Endothelial cell (in vitro differentiated cells): Measurements from ENCODE around the gene TRAM2. TPM values are rescaled to one million over a fixed set of nuclear protein-coding genes. Genes with fewer than 3 reads are reported as not detected.

Experiments used
- DNase-seq: peaks from one replicate; pipeline ENCODE4 v3.0.0; 2021; ENCODE audit warnings: low spot score
- H3K27ac Mint-ChIP-seq: one replicate; pipeline ENCODE4 v1.8.0; 2021; ENCODE audit warnings: mixed read lengths, inconsistent platforms; ENCODE audit not compliant: unreplicated experiment
- H3K27me3 Mint-ChIP-seq: one replicate; pipeline ENCODE4 v1.8.0; 2021; ENCODE audit warnings: mild to moderate bottlenecking, moderate library complexity, mixed read lengths, inconsistent platforms; ENCODE audit not compliant: unreplicated experiment
- H3K36me3 Mint-ChIP-seq: one replicate; pipeline ENCODE4 v1.8.0; 2021; ENCODE audit warnings: mild to moderate bottlenecking, low read depth, mixed read lengths, inconsistent platforms; ENCODE audit not compliant: unreplicated experiment
- H3K4me1 Mint-ChIP-seq: one replicate; pipeline ENCODE4 v1.8.0; 2021; ENCODE audit warnings: mild to moderate bottlenecking, mixed read lengths, inconsistent platforms; ENCODE audit not compliant: unreplicated experiment
- H3K4me3 Mint-ChIP-seq: one replicate; pipeline ENCODE4 v1.8.0; 2021; ENCODE audit warnings: mild to moderate bottlenecking, mixed read lengths, inconsistent platforms; ENCODE audit not compliant: unreplicated experiment
- H3K9me3 Mint-ChIP-seq: one replicate; pipeline ENCODE4 v1.8.0; 2021; ENCODE audit warnings: mixed read lengths, inconsistent platforms; ENCODE audit not compliant: unreplicated experiment
- CTCF ChIP-seq: fragments of 200-600 bp; sonication (generic); IDR thresholded peaks from one replicate; pipeline ENCODE4 v1.5.0; 2021; ENCODE audit warnings: antibody characterized with exemption; ENCODE audit not compliant: unreplicated experiment
- total RNA-seq: library from RNA; stranded (reverse); fragmentation: NEBNext Ultra II Directional; extraction: Animal tissue kit (Norgen Biotek cat#: 25700); gene quantifications from one replicate; pipeline ENCODE4 v1.2.1, GENCODE V29; 2021; ENCODE audit not compliant: unreplicated experiment

The TRAM2 gene
- total RNA-seq, 1 donor from 2014 or later = 29.4 TPM

DNA sequence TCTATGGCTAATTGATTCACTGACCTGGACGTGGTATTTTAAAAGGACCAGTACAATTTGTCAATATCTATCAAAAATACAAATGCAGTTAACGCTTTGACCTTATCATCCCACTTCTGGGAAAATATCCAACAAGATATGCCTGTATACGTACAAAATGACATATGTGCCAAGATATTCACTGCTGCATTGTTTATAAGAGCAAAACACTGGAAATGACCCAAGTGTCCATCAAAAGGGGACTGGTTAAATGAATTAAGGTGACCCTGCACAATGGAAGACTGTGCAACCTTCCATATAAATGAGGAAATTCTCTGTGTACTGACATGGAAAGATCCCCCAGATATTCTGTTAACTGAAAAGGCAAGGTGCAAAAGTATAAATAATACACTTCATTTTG lies 13.9 kb downstream of the TRAM2 start:
- TF ChIP-seq CTCF = no peak
- Mint-ChIP-seq H3K9me3 (no peaks in the 10 kb centered on the region), H3K4me3 (no peak overlapping the region), H3K27me3 (peaks cover 2% of the 10 kb centered on the region), H3K4me1 (peaks cover 30% of the 10 kb centered on the region), H3K36me3 (peaks cover 5% of the 10 kb centered on the region), H3K27ac (no peak overlapping the region)
- no peak for DNase-seq

DNA sequence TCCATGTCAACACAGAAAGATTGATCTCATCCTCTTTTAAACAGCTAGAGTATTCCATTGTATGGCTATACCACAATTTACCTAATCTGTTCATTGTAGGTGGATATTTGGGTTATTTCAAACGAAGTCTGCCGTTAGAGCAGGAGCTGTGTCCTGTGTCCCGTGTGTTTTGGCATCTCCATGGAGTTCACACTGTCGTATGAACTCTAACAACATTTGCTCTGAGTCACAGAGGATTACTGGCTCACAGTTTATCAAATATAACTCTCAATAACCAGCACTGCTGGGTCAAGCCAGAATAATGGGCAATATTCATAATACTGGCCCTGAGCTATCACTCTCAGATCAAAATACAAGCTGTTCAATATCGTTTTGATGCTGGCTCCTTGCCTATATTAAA lies 16.4 kb downstream of the TRAM2 start:
- no peak overlapping the region for H3K4me3 Mint-ChIP-seq
- H3K9me3 Mint-ChIP-seq = no peaks in the 10 kb centered on the region
- TF ChIP-seq CTCF = no peak
- DNase-seq = no peak
- peaks cover 9% of the 10 kb centered on the region for H3K4me1 Mint-ChIP-seq
- no peaks in the 10 kb centered on the region for H3K36me3 Mint-ChIP-seq
- H3K27me3 Mint-ChIP-seq = peaks cover 2% of the 10 kb centered on the region
- no peak overlapping the region for H3K27ac Mint-ChIP-seq

- TF ChIP-seq CTCF = no peak
- H3K36me3 Mint-ChIP-seq = no peaks in the 10 kb centered on the region
- H3K4me3 Mint-ChIP-seq = no peak overlapping the region
- peaks cover 2% of the 10 kb centered on the region for H3K27me3 Mint-ChIP-seq
- no peaks in the 10 kb centered on the region for H3K9me3 Mint-ChIP-seq
- no peak overlapping the region for H3K27ac Mint-ChIP-seq
- H3K4me1 Mint-ChIP-seq = peaks cover 13% of the 10 kb centered on the region
- no peak for DNase-seq
These were observed 18.4 kb downstream of the TRAM2 start for GRCh38 chr6:52558266-52559000.

DNA sequence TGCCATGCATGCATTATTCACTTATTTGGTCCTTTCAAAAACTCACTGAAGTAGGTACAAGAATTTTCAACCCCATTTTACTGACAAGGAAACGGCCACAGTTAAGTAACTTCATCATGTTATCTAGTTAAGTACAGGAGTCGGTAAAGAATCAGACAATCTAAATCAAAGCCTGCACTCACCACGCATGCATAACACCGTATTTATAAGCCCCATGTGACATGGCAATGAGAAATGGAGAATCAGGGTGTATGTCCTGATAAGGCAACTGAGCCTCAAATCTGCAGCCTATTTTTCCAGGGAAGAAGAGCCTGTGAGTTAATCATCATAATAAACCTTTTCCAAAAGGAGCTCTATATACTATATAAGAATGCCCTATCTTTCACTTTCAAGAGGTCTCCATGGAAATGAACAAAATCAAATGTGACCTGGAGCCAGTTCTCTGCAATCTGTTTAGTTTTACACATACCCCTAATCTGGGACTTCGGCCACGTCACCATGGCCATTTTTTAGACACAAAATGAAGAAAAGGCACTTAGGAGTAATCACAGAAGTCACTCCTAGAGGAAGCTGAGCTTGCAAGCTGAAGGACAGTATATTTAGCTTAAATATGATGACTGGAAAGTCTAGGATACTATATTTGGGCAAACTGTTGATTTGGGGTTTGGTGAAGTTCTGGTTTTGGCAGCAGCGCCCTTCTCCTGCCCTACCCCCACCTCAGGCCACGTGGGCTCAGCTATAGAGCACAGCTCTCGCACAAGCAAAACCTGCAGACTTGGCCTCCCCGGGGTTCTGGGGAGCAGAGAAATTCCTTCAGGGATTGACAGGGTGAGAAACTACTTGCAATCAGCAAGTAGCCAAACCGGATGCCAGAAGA lies 19.2 kb downstream of the TRAM2 start:
- peaks cover 18% of the 10 kb centered on the region for H3K4me1 Mint-ChIP-seq
- H3K4me3 Mint-ChIP-seq = no peak overlapping the region
- H3K9me3 Mint-ChIP-seq = no peaks in the 10 kb centered on the region
- DNase-seq = no peak
- H3K27ac Mint-ChIP-seq = no peak overlapping the region
- H3K36me3 Mint-ChIP-seq = no peaks in the 10 kb centered on the region
- H3K27me3 Mint-ChIP-seq = peaks cover 2% of the 10 kb centered on the region
- TF ChIP-seq CTCF = no peak
